ENCODE results near the gene ENTPD8. TPM values are rescaled to one million over a fixed set of nuclear protein-coding genes. Genes with fewer than 3 reads are reported as not detected.
A peak's percentile ranks its signal among the peaks of the same experiment; 100 is the strongest.

The ENTPD8 gene
- total and polyA plus RNA-seq, 2 of the 13 experiments (the other 11 are each of a cell fraction or from before 2014, with no cell fraction given): 0.26 to 0.44 TPM

DNA sequence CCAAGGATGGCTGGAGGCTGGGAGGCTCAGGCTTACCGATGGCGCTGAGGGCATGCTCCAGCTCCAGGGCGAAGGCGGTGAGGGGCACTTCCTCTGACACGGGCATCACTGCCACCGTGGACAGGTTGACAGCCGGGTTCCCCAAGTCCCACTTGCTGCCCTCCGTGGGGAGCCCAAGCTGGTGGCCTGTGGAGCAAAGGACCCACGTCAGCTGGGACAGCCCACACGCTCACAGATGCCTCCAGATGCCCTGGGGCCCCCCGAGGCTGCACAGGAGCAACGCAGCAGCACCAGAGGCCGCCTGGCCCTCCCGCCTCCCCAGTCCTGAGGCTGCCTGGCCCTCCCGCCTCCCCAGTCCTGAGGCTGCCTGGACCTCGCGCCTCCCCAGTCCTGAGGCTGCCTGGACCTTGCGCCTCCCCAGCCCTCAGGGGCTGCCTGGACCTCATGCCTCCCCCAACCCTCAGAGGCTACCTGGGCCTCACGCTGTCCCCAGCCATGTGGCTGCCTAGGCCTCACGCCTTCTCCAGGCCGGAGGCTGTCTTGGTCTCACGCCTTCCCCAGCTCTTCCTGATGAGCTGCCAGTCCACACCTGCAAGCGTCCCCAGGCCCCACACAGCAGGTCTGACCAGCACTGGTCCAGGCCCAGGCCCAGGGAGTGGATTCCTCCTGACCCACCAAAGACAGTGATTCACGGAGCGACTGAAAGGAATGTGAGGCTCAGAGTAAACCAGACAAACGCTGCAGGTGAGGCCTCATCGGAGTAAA lies 43.6 kb upstream of the ENTPD8 start:
- ChIA-PET CTCF (ENCODE audit: low intra/inter-chr PET ratio, low total read pairs) (no interaction called here), POLR2A (no interaction called here)
- no TSS peak for BruUV-seq (replicated peaks)
- Histone ChIP-seq H3K4me1 (ENCODE audit: insufficient read depth, low read length) (peaks cover 46% of the 10 kb centered on the region), H3K79me2 (ENCODE audit: insufficient read depth, low read length) (no peaks in the 10 kb centered on the region), H3K9me3 (ENCODE audit: low read length) (no peaks in the 10 kb centered on the region), H4K20me1 (ENCODE audit: insufficient read depth, low read length) (no peaks in the 10 kb centered on the region), H3K36me3 (replicated peaks in 1 of 2; ENCODE audit: control insufficient read depth in 1 of 2, insufficient read depth in 2 of 2, low read length in 2 of 2) (no peaks in the 10 kb centered on the region), H2AFZ (ENCODE audit: low read length) (no peak overlapping the region), H3K27ac (ENCODE audit: extremely low read length, insufficient read depth, low read length) (no peak overlapping the region), H3K27me3 (ENCODE audit: control insufficient read depth in 1 of 2, insufficient read depth in 2 of 2, low read length in 2 of 2) (peaks cover 12 to 54% of the 10 kb centered on the region in 2 experiments), H3K4me3 (replicated peaks in 1 of 3; ENCODE audit: insufficient read depth in 1 of 3, low read depth in 2 of 3, low read length in 3 of 3) (no peak overlapping the region), H3K4me2 (ENCODE audit: low read depth, low read length) (no peak overlapping the region), H3K9ac (ENCODE audit: insufficient read depth, low read depth, low read length) (no peak overlapping the region)
- ATAC-seq (peak; percentile 14; the same call in 2 of the 3 replicates), DNase-seq (ENCODE audit: low spot score) (no peak), FAIRE-seq (no peak)
- in situ Hi-C loops (cut with HindIII; ENCODE audit: extremely low pct_ligation_motif_present, low pct_unique_long_range_greater_than_20kb) (no loop called here), intact Hi-C loops (cut with micrococcal nuclease; ENCODE audit: unreplicated experiment) (no loop called here)
- 53% methylated on average over 9 of the region's 27 CpGs for WGBS (ENCODE audit: low lambda C conversion rate)
- TF ChIP-seq, protein P1, sequence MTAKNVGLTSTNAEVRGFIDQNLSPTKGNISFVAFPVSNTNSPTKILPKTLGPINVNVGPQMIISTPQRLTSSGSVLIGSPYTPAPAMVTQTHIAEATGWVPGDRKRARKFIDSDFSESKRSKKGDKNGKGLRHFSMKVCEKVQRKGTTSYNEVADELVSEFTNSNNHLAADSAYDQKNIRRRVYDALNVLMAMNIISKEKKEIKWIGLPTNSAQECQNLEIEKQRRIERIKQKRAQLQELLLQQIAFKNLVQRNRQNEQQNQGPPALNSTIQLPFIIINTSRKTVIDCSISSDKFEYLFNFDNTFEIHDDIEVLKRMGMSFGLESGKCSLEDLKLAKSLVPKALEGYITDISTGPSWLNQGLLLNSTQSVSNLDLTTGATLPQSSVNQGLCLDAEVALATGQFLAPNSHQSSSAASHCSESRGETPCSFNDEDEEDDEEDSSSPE (CRISPR knock-in tag; IDR thresholded peaks at IDR 0.05): no peak
- TF ChIP-seq POLR2AphosphoS5 (IDR thresholded peaks at IDR 0.05; ENCODE audit: low read depth, low read length): no peak
- TF ChIP-seq CEBPB (IDR thresholded peaks at IDR 0.05; ENCODE audit: borderline replicate concordance, low read depth, low read length): no peak
- no peak for TF ChIP-seq ZSCAN29 (CRISPR knock-in tag; conservative IDR thresholded peaks at IDR 0.05)
- TF ChIP-seq ZBTB1 (CRISPR knock-in tag; IDR thresholded peaks at IDR 0.05; ENCODE audit: borderline replicate concordance): no peak
- TF ChIP-seq ZFP91 (CRISPR knock-in tag; IDR thresholded peaks at IDR 0.05; ENCODE audit: borderline replicate concordance): peak; percentile 36; the same call in 1 of the 2 replicates
- TF ChIP-seq TIGD3 (CRISPR knock-in tag; IDR thresholded peaks at IDR 0.05; ENCODE audit: borderline replicate concordance): no peak
- TF ChIP-seq POLR2AphosphoS2 (IDR thresholded peaks at IDR 0.05; ENCODE audit: low read depth, low read length): no peak
- no peak for TF ChIP-seq ZNF710 (CRISPR knock-in tag; IDR thresholded peaks at IDR 0.05; ENCODE audit: borderline replicate concordance)
- no peak for TF ChIP-seq PAX8 (CRISPR knock-in tag; IDR thresholded peaks at IDR 0.05; ENCODE audit: borderline replicate concordance)
